SIG-M5 treated with dmso at 0.1 percent for 504 hours (cell line): ENCODE measurements around the gene KRT17.
"Not testable (repeated sequence)": the region's sequence is repeated elsewhere in the genome, so short reads cannot be mapped to it uniquely, and the experiment has no call there.

Experiments used
- DNase-seq: peaks from one replicate; lab custom pipeline; 2025; ENCODE audit not compliant: unreplicated experiment; lab: John Stamatoyannopoulos, UW

KRT17 gene

GRCh38 chr17:41621435-41621817 lies 2.9 kb downstream of the KRT17 start:
- DNase-seq = not testable (repeated sequence)

GRCh38 chr17:41620583-41621434 lies 3.6 kb downstream of the KRT17 start:
- no peak for DNase-seq

- DNase-seq = not testable (repeated sequence)
Measured at GRCh38 chr17:41619927-41620582, 4.3 kb downstream of the KRT17 start.

GRCh38 chr17:41619036-41619926 lies 5.1 kb downstream of the KRT17 start:
- no peak for DNase-seq

GRCh38 chr17:41618341-41619035 lies 5.9 kb downstream of the KRT17 start:
- no peak for DNase-seq

- no peak for DNase-seq
Measured at GRCh38 chr17:41617698-41618097, 6.7 kb downstream of the KRT17 start.

- DNase-seq = no peak
Measured at GRCh38 chr17:41617136-41617535, 7.2 kb downstream of the KRT17 start.

- not testable (repeated sequence) for DNase-seq
Measured at GRCh38 chr17:41616486-41616885, 7.9 kb downstream of the KRT17 start.

- no peak for DNase-seq
Measured at GRCh38 chr17:41615454-41615853, 8.9 kb downstream of the KRT17 start.

GRCh38 chr17:41614767-41615166 lies 9.6 kb downstream of the KRT17 start:
- not testable (repeated sequence) for DNase-seq

- DNase-seq = no peak
Measured at GRCh38 chr17:41614098-41614497, 10.3 kb downstream of the KRT17 start.

- no peak for DNase-seq
Measured at GRCh38 chr17:41613277-41614082, 10.9 kb downstream of the KRT17 start.

GRCh38 chr17:41612376-41613160 lies 11.8 kb downstream of the KRT17 start, which contains the start of gene KRT16:
TSS of gene KRT16 (minus strand) at chr17:41612767. CDS start at chr17:41612688, 79 bp downstream.
- not testable (repeated sequence) for DNase-seq

GRCh38 chr17:41610965-41611640 lies 13.3 kb downstream of the KRT17 start:
- DNase-seq = no peak

GRCh38 chr17:41610061-41610517 lies 14.3 kb downstream of the KRT17 start:
- DNase-seq = not testable (repeated sequence)

- not testable (repeated sequence) for DNase-seq
Measured at GRCh38 chr17:41606930-41607329, 17.4 kb downstream of the KRT17 start.

GRCh38 chr17:41602524-41602923 lies 21.9 kb downstream of the KRT17 start:
- no peak for DNase-seq

- DNase-seq = no peak
Measured at GRCh38 chr17:41600318-41600717, 24.1 kb downstream of the KRT17 start.
